K562 (cell line): ENCODE results near the gene DDHD1.

Experiments used
- EZH2 ChIP-seq: IDR thresholded peaks from 2 replicates; pipeline ENCODE4 v1.6.1; 2012; ENCODE audit warnings: low read depth, mild to moderate bottlenecking, inconsistent platforms, low read length, borderline replicate concordance
- GABPB1 ChIP-seq: sonication (generic); formaldehyde crosslinking; IDR thresholded peaks from 2 replicates; pipeline ENCODE4 v1.8.0; 2022; ENCODE audit warnings: mild to moderate bottlenecking, missing genetic modification reagents
- KDM1A ChIP-seq, 2 experiments: fragments of 450-650 bp; IDR thresholded peaks; 2 replicates each; pipeline ENCODE4 v1.6.1; 2016; ENCODE audit warnings: mild to moderate bottlenecking in 2 of 2
- RAD21 ChIP-seq, 2 experiments: fragments of 250-450 bp in 1 of 2; fragments of 450-650 bp in 1 of 2; sonication (Bioruptor Pico) in 1 of 2; formaldehyde crosslinking in 1 of 2; IDR thresholded peaks in 1 of 2; conservative IDR thresholded peaks in 1 of 2; 2 replicates each; pipeline versions ENCODE4 v1.4.0 to v1.8.0; 2020 to 2022; ENCODE audit warnings: mild to moderate bottlenecking in 2 of 2, moderate library complexity in 1 of 2
- ZNF282 ChIP-seq: sonication (generic); formaldehyde crosslinking; IDR thresholded peaks from 2 replicates; pipeline ENCODE4 v1.8.1; 2023; ENCODE audit warnings: missing genetic modification reagents
- ZNF707 ChIP-seq: fragments of 250-450 bp; sonication (Bioruptor Pico); conservative IDR thresholded peaks from 2 replicates; pipeline ENCODE4 v1.8.0; 2022; ENCODE audit warnings: inconsistent platforms, mild to moderate bottlenecking, moderate library complexity
- ZNF764 ChIP-seq: fragments of 250-450 bp; sonication (Bioruptor Pico); IDR thresholded peaks from 2 replicates; pipeline ENCODE4 v1.4.0; 2020; ENCODE audit warnings: low read depth, mild to moderate bottlenecking, moderate library complexity

DNA sequence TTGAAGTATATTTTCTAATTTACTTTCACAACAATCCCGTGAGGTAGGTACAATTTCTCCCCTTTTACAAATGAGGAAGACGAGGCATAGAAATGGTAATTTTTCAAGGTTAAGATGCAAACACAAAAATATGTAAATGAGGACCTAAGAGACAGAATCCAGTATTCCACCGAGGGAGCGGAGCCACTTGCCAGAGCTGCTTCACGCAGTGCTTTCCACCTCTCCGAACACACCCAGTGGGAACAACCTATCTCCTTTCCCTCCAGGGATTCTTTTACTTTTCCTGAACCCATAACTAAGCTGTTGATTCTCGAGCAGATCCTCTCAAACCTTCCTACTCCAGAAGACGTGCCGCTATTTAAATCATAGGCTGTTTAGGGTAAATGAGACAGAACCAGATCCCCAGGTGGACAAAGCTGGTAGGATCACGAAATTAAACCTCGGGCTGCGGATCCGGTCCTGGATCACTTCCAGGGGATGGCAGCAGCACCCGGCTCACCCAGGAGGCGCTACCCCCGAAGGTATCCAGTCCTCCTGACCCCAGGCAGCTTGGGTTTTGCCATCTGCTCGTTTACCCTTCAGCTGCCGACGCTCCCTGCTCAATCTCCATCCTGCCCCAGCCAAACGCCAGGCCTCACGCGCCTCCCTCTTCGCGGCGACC lies 1.5 kb downstream of the DDHD1 start:
- TF ChIP-seq ZNF764 (CRISPR knock-in tag) (no peak), RAD21 (CRISPR knock-in tag; conservative IDR thresholded peaks at IDR 0.05 in 1 of 2, IDR thresholded peaks at IDR 0.05 in 1 of 2) (no peak), ZNF282 (CRISPR knock-in tag) (no peak), EZH2 (no peak), KDM1A (IDR thresholded peaks at IDR 0.05) (no peak), ZNF707 (CRISPR knock-in tag) (no peak), GABPB1 (CRISPR knock-in tag) (no peak)
